Small intestine (tissue), 7 donors: ENCODE results near the gene FILIP1. TPM values are rescaled to one million over a fixed set of nuclear protein-coding genes. Genes with fewer than 3 reads are reported as not detected.

Experiments
- DNase-seq, 2 donors: peaks; one replicate each; pipeline versions ENCODE4 v3.0.0 to v3.0.0-alpha.2; 2013
- FAIRE-seq: peaks from 2 replicates; lab custom pipeline; 2012; peaks lifted over from hg19 to GRCh38; lab: Jason Lieb, UNC
- H3K27ac ChIP-seq, 3 donors: one replicate each; pipeline ENCODE4 v1.5.1; 2013; ENCODE audit warnings: low read length in 2 of 3, mild to moderate bottlenecking in 2 of 3, control low read depth in 1 of 3, inconsistent platforms in 1 of 3, low read depth in 1 of 3, moderate library complexity in 1 of 3
- H3K27me3 ChIP-seq, 3 donors: one replicate each; pipeline ENCODE4 v1.6.1; 2013; ENCODE audit warnings: low read length in 3 of 3, inconsistent platforms in 1 of 3; ENCODE audit not compliant: control insufficient read depth in 3 of 3, insufficient read depth in 3 of 3
- H3K36me3 ChIP-seq, 3 donors: one replicate each; pipeline ENCODE4 v1.6.1; 2013; ENCODE audit warnings: low read length in 3 of 3, inconsistent platforms in 1 of 3, low read depth in 1 of 3, mild to moderate bottlenecking in 1 of 3, moderate library complexity in 1 of 3; ENCODE audit not compliant: control insufficient read depth in 3 of 3, insufficient read depth in 2 of 3
- H3K4me1 ChIP-seq, 3 donors: one replicate each; pipeline ENCODE4 v1.6.1; 2013; ENCODE audit warnings: low read length in 2 of 3, inconsistent platforms in 1 of 3, low read depth in 1 of 3, mild to moderate bottlenecking in 1 of 3, moderate library complexity in 1 of 3; ENCODE audit not compliant: control insufficient read depth in 3 of 3, insufficient read depth in 2 of 3
- H3K4me3 ChIP-seq, 3 donors: one replicate each; pipeline ENCODE4 v1.5.1; 2013; ENCODE audit warnings: low read length in 3 of 3, control low read depth in 1 of 3, inconsistent platforms in 1 of 3, low read depth in 1 of 3, mild to moderate bottlenecking in 1 of 3, moderate library complexity in 1 of 3
- H3K9me3 ChIP-seq, 2 donors: one replicate each; pipeline ENCODE4 v1.6.1; 2013; ENCODE audit warnings: low read depth in 1 of 2, low read length in 1 of 2; ENCODE audit not compliant: control insufficient read depth in 2 of 2, insufficient read depth in 1 of 2
- WGBS, 3 donors: extraction: QIAGEN DNeasy Blood & Tissue Kit; methylation state at CpG; one replicate each; pipeline ENCODE4 v1.1.7; 2013; 5-methylcytosine and 5-hydroxymethylcytosine counted together
- polyA plus RNA-seq, 4 donors: library from polyadenylated mRNA; stranded (reverse) in 3 of 4; unstranded in 1 of 4; fragments of 200-250 nt in 3 of 4; fragments of 120-200 nt in 1 of 4; gene quantifications; one replicate each; pipeline versions ENCODE4 v1.2.1 to v1.2.3, GENCODE V29; 2013
- donor health status: healthy with polysubstance abuse.
- donor health status: control.
- donor health status: control.
- donor health status: Bipolar disorder and iron deficiency.
- donor health status: healthy.

The FILIP1 gene
- polyA plus RNA-seq, 4 donors = 0.54 to 1.8 (median 1.4) TPM; not detected in 1

- FAIRE-seq (no peak), DNase-seq (no peak)
- no peaks in the 10 kb centered on the region for H3K4me1 ChIP-seq
Measured at GRCh38 chr6:75315978-75316377, 177.6 kb downstream of the FILIP1 start.

GRCh38 chr6:75308250-75308988 is 185.2 kb downstream of the FILIP1 start:
- peaks cover 0 to 2% (median 0%) of the 10 kb centered on the region in 3 donors for H3K27me3 ChIP-seq
- FAIRE-seq (no peak), DNase-seq (no peak)
- H3K4me3 ChIP-seq = no peak overlapping the region
- 73 to 77% (median 73%) methylated on average over 11 of the region's 11 CpGs for WGBS, 3 donors
- no peaks in the 10 kb centered on the region for H3K36me3 ChIP-seq
- H3K9me3 ChIP-seq = peaks cover 0 to 3% of the 10 kb centered on the region in 2 donors
- no peaks in the 10 kb centered on the region for H3K4me1 ChIP-seq
- H3K27ac ChIP-seq = no peak overlapping the region

More at GRCh38 chr6:75315978-75316377, 177.6 kb downstream of the FILIP1 start:
- Histone ChIP-seq H3K9me3 (no peaks in the 10 kb centered on the region), H3K4me3 (no peak overlapping the region), H3K27me3 (no peaks in the 10 kb centered on the region), H3K27ac (no peak overlapping the region), H3K36me3 (no peaks in the 10 kb centered on the region)

- DNase-seq (no peak), FAIRE-seq (no peak)
- peaks cover 0 to 2% (median 0%) of the 10 kb centered on the region in 3 donors for H3K27me3 ChIP-seq
- H3K4me1 ChIP-seq = no peaks in the 10 kb centered on the region
- H3K27ac ChIP-seq = no peak overlapping the region
- no peaks in the 10 kb centered on the region for H3K36me3 ChIP-seq
- WGBS, 3 donors = 39 to 59% (median 42%) methylated on average over 2 of the region's 2 CpGs
- H3K4me3 ChIP-seq = no peak overlapping the region
- peaks cover 0 to 3% of the 10 kb centered on the region in 2 donors for H3K9me3 ChIP-seq
Measured at GRCh38 chr6:75307364-75308004, 186.1 kb downstream of the FILIP1 start.

- Histone ChIP-seq H3K4me3 (no peak overlapping the region), H3K27me3 (peaks cover 0 to 2% (median 0%) of the 10 kb centered on the region in 3 donors), H3K36me3 (no peaks in the 10 kb centered on the region), H3K27ac (no peak overlapping the region), H3K9me3 (peaks cover 0 to 3% of the 10 kb centered on the region in 2 donors), H3K4me1 (no peaks in the 10 kb centered on the region)
- WGBS, 3 donors = 34 to 57% (median 54%) methylated on average over 3 of the region's 3 CpGs
- no peak for DNase-seq
- FAIRE-seq = no peak
Measured at GRCh38 chr6:75306064-75306463, 187.5 kb downstream of the FILIP1 start.

GRCh38 chr6:75305573-75305972 is 188.0 kb downstream of the FILIP1 start:
- Histone ChIP-seq H3K27me3 (peaks cover 0 to 2% (median 0%) of the 10 kb centered on the region in 3 donors), H3K9me3 (peaks cover 0 to 3% of the 10 kb centered on the region in 2 donors), H3K36me3 (no peaks in the 10 kb centered on the region), H3K4me3 (no peak overlapping the region), H3K27ac (no peak overlapping the region), H3K4me1 (no peaks in the 10 kb centered on the region)
- no peak for DNase-seq
- WGBS, 3 donors = 68 to 73% (median 70%) methylated on average over 5 of the region's 5 CpGs
- FAIRE-seq = no peak

- Histone ChIP-seq H3K36me3 (no peaks in the 10 kb centered on the region), H3K4me3 (no peak overlapping the region), H3K9me3 (peaks cover 0 to 3% of the 10 kb centered on the region in 2 donors), H3K27me3 (no peaks in the 10 kb centered on the region), H3K27ac (no peak overlapping the region), H3K4me1 (no peaks in the 10 kb centered on the region)
- peak in 1 of 2 donors; percentile 13 for DNase-seq
- no peak for FAIRE-seq
- 80 to 87% (median 86%) methylated on average over 3 of the region's 3 CpGs for WGBS, 3 donors
Measured at GRCh38 chr6:75302280-75302679, 191.3 kb downstream of the FILIP1 start.

GRCh38 chr6:75301537-75301936 is 192.1 kb downstream of the FILIP1 start:
- peaks cover 0 to 3% of the 10 kb centered on the region in 2 donors for H3K9me3 ChIP-seq
- no peak overlapping the region for H3K4me3 ChIP-seq
- H3K4me1 ChIP-seq = no peaks in the 10 kb centered on the region
- no peaks in the 10 kb centered on the region for H3K36me3 ChIP-seq
- H3K27me3 ChIP-seq = no peaks in the 10 kb centered on the region
- FAIRE-seq = no peak
- DNase-seq = no peak
- H3K27ac ChIP-seq = no peak overlapping the region

- no peaks in the 10 kb centered on the region for H3K36me3 ChIP-seq
- H3K27me3 ChIP-seq = no peaks in the 10 kb centered on the region
- H3K27ac ChIP-seq = no peak overlapping the region
- peaks cover 0 to 3% of the 10 kb centered on the region in 2 donors for H3K9me3 ChIP-seq
- WGBS, 3 donors = 76 to 92% (median 87%) methylated on average over 2 of the region's 2 CpGs
- H3K4me1 ChIP-seq = no peaks in the 10 kb centered on the region
- no peak overlapping the region for H3K4me3 ChIP-seq
- DNase-seq (no peak), FAIRE-seq (no peak)
Measured at GRCh38 chr6:75301088-75301487, 192.5 kb downstream of the FILIP1 start.
